HEK293 (cell line): Measurements from ENCODE around the gene IL4I1.
A peak's percentile ranks its signal among the peaks of the same experiment; 100 is the strongest.

ENCODE experiments used
- BCL11A ChIP-seq: fragments of 450-650 bp; formaldehyde crosslinking; IDR thresholded peaks from 2 replicates; pipeline ENCODE4 v1.5.1; 2016; ENCODE audit warnings: low read depth, missing biosample characterization, missing genetic modification characterization
- CTCF ChIP-seq: fragments of 450-650 bp; formaldehyde crosslinking; IDR thresholded peaks from 2 replicates; pipeline ENCODE4 v1.5.1; 2016; ENCODE audit warnings: missing biosample characterization, missing genetic modification characterization
- GLIS1 ChIP-seq: fragments of 450-650 bp; formaldehyde crosslinking; IDR thresholded peaks from 2 replicates; pipeline ENCODE4 v1.5.1; 2016; ENCODE audit warnings: missing biosample characterization, missing genetic modification characterization
- GLIS2 ChIP-seq: fragments of 450-650 bp; formaldehyde crosslinking; IDR thresholded peaks from 2 replicates; pipeline ENCODE4 v1.5.1; 2016; ENCODE audit warnings: missing biosample characterization, missing genetic modification characterization
- KLF1 ChIP-seq: fragments of 450-650 bp; formaldehyde crosslinking; IDR thresholded peaks from 2 replicates; pipeline ENCODE4 v1.5.1; 2016; ENCODE audit warnings: missing biosample characterization, missing genetic modification characterization
- KLF9 ChIP-seq: fragments of 450-650 bp; formaldehyde crosslinking; IDR thresholded peaks from 2 replicates; pipeline ENCODE4 v1.5.1; 2016; ENCODE audit warnings: missing biosample characterization, missing genetic modification characterization, low read depth
- MEIS1 ChIP-seq: sonication (generic); formaldehyde crosslinking; IDR thresholded peaks from 2 replicates; pipeline ENCODE4 v1.8.1; 2022; ENCODE audit warnings: missing genetic modification reagents, mild to moderate bottlenecking, borderline replicate concordance
- MYNN ChIP-seq: fragments of 450-650 bp; formaldehyde crosslinking; IDR thresholded peaks from 2 replicates; pipeline ENCODE4 v1.5.1; 2016; ENCODE audit warnings: missing biosample characterization, missing genetic modification characterization, borderline replicate concordance
- RBAK ChIP-seq: fragments of 450-650 bp; formaldehyde crosslinking; IDR thresholded peaks from 2 replicates; pipeline ENCODE4 v1.5.1; 2016; ENCODE audit warnings: missing biosample characterization, missing genetic modification characterization
- SP2 ChIP-seq: fragments of 450-650 bp; formaldehyde crosslinking; IDR thresholded peaks from 2 replicates; pipeline ENCODE4 v1.5.1; 2016; ENCODE audit warnings: missing biosample characterization, missing genetic modification characterization
- SP7 ChIP-seq: fragments of 450-650 bp; formaldehyde crosslinking; IDR thresholded peaks from 2 replicates; pipeline ENCODE4 v1.5.1; 2016; ENCODE audit warnings: missing biosample characterization, missing genetic modification characterization
- TSHZ1 ChIP-seq: fragments of 450-650 bp; formaldehyde crosslinking; IDR thresholded peaks from 2 replicates; pipeline ENCODE4 v1.5.1; 2016; ENCODE audit warnings: missing biosample characterization, missing genetic modification characterization, borderline replicate concordance
- ZBTB21 ChIP-seq: fragments of 450-650 bp; formaldehyde crosslinking; IDR thresholded peaks from 2 replicates; pipeline ENCODE4 v1.5.1; 2017; ENCODE audit warnings: missing biosample characterization, missing genetic modification characterization
- ZBTB6 ChIP-seq: fragments of 450-650 bp; formaldehyde crosslinking; IDR thresholded peaks from 2 replicates; pipeline ENCODE4 v1.5.1; 2017; ENCODE audit warnings: missing biosample characterization, missing genetic modification characterization
- ZFHX2 ChIP-seq: fragments of 450-650 bp; formaldehyde crosslinking; conservative IDR thresholded peaks from 2 replicates; pipeline ENCODE4 v1.5.1; 2016; ENCODE audit warnings: missing biosample characterization, missing genetic modification characterization
- ZNF202 ChIP-seq: fragments of 450-650 bp; formaldehyde crosslinking; IDR thresholded peaks from 2 replicates; pipeline ENCODE4 v1.5.1; 2016; ENCODE audit warnings: missing biosample characterization, missing genetic modification characterization, borderline replicate concordance
- ZNF311 ChIP-seq: fragments of 450-650 bp; formaldehyde crosslinking; IDR thresholded peaks from 2 replicates; pipeline ENCODE4 v1.5.1; 2017; ENCODE audit warnings: missing biosample characterization, missing genetic modification characterization, borderline replicate concordance
- ZNF398 ChIP-seq: fragments of 450-650 bp; formaldehyde crosslinking; IDR thresholded peaks from 2 replicates; pipeline ENCODE4 v1.5.1; 2017; ENCODE audit warnings: missing biosample characterization, missing genetic modification characterization
- ZNF404 ChIP-seq: fragments of 450-650 bp; formaldehyde crosslinking; IDR thresholded peaks from 2 replicates; pipeline ENCODE4 v1.5.1; 2017; ENCODE audit warnings: missing biosample characterization, missing genetic modification characterization
- ZNF501 ChIP-seq: fragments of 450-650 bp; formaldehyde crosslinking; IDR thresholded peaks from 2 replicates; pipeline ENCODE4 v1.5.1; 2016; ENCODE audit warnings: missing biosample characterization, missing genetic modification characterization
- ZNF510 ChIP-seq: fragments of 450-650 bp; formaldehyde crosslinking; IDR thresholded peaks from 2 replicates; pipeline ENCODE4 v1.5.1; 2018; ENCODE audit warnings: mild to moderate bottlenecking, missing genetic modification characterization, missing biosample characterization; ENCODE audit not compliant: insufficient replicate concordance
- ZNF747 ChIP-seq: fragments of 450-650 bp; formaldehyde crosslinking; IDR thresholded peaks from 2 replicates; pipeline ENCODE4 v1.5.1; 2016; ENCODE audit warnings: missing biosample characterization, missing genetic modification characterization
- ZSCAN4 ChIP-seq: fragments of 450-650 bp; formaldehyde crosslinking; IDR thresholded peaks from 2 replicates; pipeline ENCODE4 v1.5.1; 2017; ENCODE audit warnings: missing biosample characterization, missing genetic modification characterization
- TF ChIP-seq, protein P1 (sequence below): fragments of 450-650 bp; formaldehyde crosslinking; IDR thresholded peaks from 2 replicates; pipeline ENCODE4 v1.5.1; 2017; ENCODE audit warnings: missing biosample characterization, missing genetic modification characterization
- TF ChIP-seq, protein P2 (sequence below): fragments of 450-650 bp; formaldehyde crosslinking; IDR thresholded peaks from 2 replicates; pipeline ENCODE4 v1.5.1; 2016; ENCODE audit warnings: missing biosample characterization, missing genetic modification characterization

The IL4I1 gene

GRCh38 chr19:49890349-49891311, 6.1 kb downstream of the IL4I1 start (continued):
- TF ChIP-seq ZNF311 (tag by site-specific recombination): no peak
- TF ChIP-seq GLIS1 (tag by site-specific recombination): peak; percentile 75
- TF ChIP-seq MYNN (tag by site-specific recombination): no peak
- TF ChIP-seq SP7 (tag by site-specific recombination): 0 out of 2 replicates have a peak, but pooled peaks have one; percentile 32
- 0 out of 2 replicates have a peak, but pooled peaks have one; percentile 30 for TF ChIP-seq RBAK (tag by site-specific recombination)
- TF ChIP-seq MEIS1: no peak
- TF ChIP-seq, protein P1, sequence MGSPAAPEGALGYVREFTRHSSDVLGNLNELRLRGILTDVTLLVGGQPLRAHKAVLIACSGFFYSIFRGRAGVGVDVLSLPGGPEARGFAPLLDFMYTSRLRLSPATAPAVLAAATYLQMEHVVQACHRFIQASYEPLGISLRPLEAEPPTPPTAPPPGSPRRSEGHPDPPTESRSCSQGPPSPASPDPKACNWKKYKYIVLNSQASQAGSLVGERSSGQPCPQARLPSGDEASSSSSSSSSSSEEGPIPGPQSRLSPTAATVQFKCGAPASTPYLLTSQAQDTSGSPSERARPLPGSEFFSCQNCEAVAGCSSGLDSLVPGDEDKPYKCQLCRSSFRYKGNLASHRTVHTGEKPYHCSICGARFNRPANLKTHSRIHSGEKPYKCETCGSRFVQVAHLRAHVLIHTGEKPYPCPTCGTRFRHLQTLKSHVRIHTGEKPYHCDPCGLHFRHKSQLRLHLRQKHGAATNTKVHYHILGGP: no peak
- no peak for TF ChIP-seq TSHZ1 (tag by site-specific recombination)
- no peak; the same call in 1 of the 2 replicates for TF ChIP-seq SP2 (tag by site-specific recombination)
- TF ChIP-seq GLIS2 (tag by site-specific recombination): peak; percentile 14; the same call in 1 of the 2 replicates
- TF ChIP-seq ZBTB21: no peak
- TF ChIP-seq KLF9 (tag by site-specific recombination): peak; percentile 90
- TF ChIP-seq CTCF: peak; percentile 64
- TF ChIP-seq ZNF747 (tag by site-specific recombination): no peak
- TF ChIP-seq ZSCAN4 (tag by site-specific recombination): no peak
- no peak for TF ChIP-seq ZNF510
- peak; percentile 57; the same call in 1 of the 2 replicates for TF ChIP-seq ZFHX2 (tag by site-specific recombination)
- TF ChIP-seq, protein P2, sequence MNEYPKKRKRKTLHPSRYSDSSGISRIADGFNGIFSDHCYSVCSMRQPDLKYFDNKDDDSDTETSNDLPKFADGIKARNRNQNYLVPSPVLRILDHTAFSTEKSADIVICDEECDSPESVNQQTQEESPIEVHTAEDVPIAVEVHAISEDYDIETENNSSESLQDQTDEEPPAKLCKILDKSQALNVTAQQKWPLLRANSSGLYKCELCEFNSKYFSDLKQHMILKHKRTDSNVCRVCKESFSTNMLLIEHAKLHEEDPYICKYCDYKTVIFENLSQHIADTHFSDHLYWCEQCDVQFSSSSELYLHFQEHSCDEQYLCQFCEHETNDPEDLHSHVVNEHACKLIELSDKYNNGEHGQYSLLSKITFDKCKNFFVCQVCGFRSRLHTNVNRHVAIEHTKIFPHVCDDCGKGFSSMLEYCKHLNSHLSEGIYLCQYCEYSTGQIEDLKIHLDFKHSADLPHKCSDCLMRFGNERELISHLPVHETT: no peak
- no peak for TF ChIP-seq ZNF202 (tag by site-specific recombination)
- no peak for TF ChIP-seq ZNF398 (tag by site-specific recombination)
- no peak for TF ChIP-seq ZNF404 (tag by site-specific recombination)
- peak; percentile 54; the same call in 1 of the 2 replicates for TF ChIP-seq ZNF501 (tag by site-specific recombination)
- no peak for TF ChIP-seq ZBTB6 (tag by site-specific recombination)
- TF ChIP-seq KLF1 (tag by site-specific recombination): peak; percentile 88
- no peak for TF ChIP-seq BCL11A (tag by site-specific recombination)
